ENCODE results near the gene BRIP1.

Gene BRIP1

DNA sequence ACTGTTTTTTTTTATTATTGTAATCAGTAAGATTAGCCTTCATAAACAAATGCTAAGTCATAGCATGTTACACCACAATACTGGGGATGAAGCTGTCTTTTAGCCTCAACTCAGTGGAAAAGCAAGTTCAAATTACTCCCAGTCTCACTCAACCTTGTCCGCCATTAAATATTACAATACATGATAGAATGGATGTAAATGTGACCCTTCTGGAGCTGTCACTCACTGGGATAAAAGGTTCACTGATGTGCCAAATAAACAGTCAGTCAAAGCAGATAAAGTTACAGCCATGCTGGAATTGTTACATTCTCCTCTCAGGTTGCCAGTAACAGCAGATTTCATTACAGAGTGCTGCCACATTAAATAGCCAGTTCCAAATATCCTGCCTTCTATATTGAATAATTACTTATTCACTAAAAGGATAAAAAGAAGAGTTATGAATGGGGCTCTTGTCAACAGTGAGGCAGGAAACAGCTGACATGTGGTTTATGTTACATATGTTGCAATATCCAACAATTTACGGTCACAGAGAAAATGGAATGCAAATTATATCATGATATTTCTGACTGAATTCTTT is 53.4 kb downstream of the BRIP1 start:
- H3K27me3 ChIP-seq (replicated peaks; ENCODE audit: control insufficient read depth, insufficient read depth, low read length), result no peaks in the 10 kb centered on the region
- H3K4me3 ChIP-seq (replicated peaks; ENCODE audit: low read depth, low read length), result no peak overlapping the region
- H3K36me3 ChIP-seq (ENCODE audit: control insufficient read depth, insufficient read depth, low read length), result no peaks in the 10 kb centered on the region
- DNase-seq (ENCODE audit: extremely low read depth, insufficient read length), result no peak
- TF ChIP-seq, protein P1, sequence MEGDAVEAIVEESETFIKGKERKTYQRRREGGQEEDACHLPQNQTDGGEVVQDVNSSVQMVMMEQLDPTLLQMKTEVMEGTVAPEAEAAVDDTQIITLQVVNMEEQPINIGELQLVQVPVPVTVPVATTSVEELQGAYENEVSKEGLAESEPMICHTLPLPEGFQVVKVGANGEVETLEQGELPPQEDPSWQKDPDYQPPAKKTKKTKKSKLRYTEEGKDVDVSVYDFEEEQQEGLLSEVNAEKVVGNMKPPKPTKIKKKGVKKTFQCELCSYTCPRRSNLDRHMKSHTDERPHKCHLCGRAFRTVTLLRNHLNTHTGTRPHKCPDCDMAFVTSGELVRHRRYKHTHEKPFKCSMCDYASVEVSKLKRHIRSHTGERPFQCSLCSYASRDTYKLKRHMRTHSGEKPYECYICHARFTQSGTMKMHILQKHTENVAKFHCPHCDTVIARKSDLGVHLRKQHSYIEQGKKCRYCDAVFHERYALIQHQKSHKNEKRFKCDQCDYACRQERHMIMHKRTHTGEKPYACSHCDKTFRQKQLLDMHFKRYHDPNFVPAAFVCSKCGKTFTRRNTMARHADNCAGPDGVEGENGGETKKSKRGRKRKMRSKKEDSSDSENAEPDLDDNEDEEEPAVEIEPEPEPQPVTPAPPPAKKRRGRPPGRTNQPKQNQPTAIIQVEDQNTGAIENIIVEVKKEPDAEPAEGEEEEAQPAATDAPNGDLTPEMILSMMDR (IDR thresholded peaks at IDR 0.05; ENCODE audit: insufficient read depth, low read length, poor library complexity, severe bottlenecking), result no peak

DNA sequence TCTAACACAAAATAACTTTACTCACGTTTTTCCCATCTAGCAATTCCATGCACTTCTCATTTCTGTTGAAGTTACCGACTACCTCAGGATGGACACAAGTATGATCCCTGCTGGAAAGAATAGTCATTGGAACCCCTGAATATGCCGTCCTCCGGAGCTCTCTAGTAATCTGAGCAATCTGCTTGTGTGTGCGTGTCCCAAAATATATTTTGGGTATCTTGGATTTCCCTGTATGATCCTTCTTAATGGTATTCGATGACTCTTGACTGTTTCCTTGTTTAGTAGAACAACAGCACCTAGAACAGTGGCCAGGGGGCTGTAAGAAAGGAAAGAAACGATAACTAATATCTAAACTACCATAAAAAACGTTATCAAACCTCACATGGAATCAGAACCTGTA is 54.9 kb downstream of the BRIP1 start:
- TF ChIP-seq, protein P1 (IDR thresholded peaks at IDR 0.05; ENCODE audit: insufficient read depth, low read length, poor library complexity, severe bottlenecking), result no peak

DNA sequence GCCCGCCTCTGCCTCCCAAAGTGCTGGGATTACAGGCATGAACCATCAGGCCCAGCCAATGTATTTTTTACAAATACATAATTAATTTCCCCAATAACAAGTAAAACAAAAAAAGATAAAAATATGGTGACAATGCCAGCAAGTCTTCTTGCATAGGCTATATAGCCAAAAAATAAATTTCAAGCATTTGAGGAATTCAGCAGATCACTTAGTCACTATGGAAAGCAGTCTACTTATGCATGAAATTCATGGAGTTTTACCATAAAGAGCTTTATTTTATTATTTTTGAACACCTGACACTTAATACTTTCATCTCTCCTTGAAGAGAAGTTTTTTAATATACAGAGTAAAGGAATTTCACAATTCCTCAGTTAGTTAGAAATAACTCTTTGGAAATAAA is 56.4 kb downstream of the BRIP1 start:
- H3K36me3 ChIP-seq (ENCODE audit: control insufficient read depth, insufficient read depth, low read length), result no peaks in the 10 kb centered on the region
- no peaks in the 10 kb centered on the region for H3K27me3 ChIP-seq (replicated peaks; ENCODE audit: control insufficient read depth, insufficient read depth, low read length)
- TF ChIP-seq, protein P1 (IDR thresholded peaks at IDR 0.05; ENCODE audit: insufficient read depth, low read length, poor library complexity, severe bottlenecking), result no peak
- H3K4me3 ChIP-seq (replicated peaks; ENCODE audit: low read depth, low read length), result no peak overlapping the region
- DNase-seq (ENCODE audit: extremely low read depth, insufficient read length), result no peak

More for the DNA sequence above, 54.9 kb downstream of the BRIP1 start:
- no peak for DNase-seq (ENCODE audit: extremely low read depth, insufficient read length)
- Histone ChIP-seq H3K36me3 (ENCODE audit: control insufficient read depth, insufficient read depth, low read length) (no peaks in the 10 kb centered on the region), H3K4me3 (replicated peaks; ENCODE audit: low read depth, low read length) (no peak overlapping the region), H3K27me3 (replicated peaks; ENCODE audit: control insufficient read depth, insufficient read depth, low read length) (no peaks in the 10 kb centered on the region)

DNA sequence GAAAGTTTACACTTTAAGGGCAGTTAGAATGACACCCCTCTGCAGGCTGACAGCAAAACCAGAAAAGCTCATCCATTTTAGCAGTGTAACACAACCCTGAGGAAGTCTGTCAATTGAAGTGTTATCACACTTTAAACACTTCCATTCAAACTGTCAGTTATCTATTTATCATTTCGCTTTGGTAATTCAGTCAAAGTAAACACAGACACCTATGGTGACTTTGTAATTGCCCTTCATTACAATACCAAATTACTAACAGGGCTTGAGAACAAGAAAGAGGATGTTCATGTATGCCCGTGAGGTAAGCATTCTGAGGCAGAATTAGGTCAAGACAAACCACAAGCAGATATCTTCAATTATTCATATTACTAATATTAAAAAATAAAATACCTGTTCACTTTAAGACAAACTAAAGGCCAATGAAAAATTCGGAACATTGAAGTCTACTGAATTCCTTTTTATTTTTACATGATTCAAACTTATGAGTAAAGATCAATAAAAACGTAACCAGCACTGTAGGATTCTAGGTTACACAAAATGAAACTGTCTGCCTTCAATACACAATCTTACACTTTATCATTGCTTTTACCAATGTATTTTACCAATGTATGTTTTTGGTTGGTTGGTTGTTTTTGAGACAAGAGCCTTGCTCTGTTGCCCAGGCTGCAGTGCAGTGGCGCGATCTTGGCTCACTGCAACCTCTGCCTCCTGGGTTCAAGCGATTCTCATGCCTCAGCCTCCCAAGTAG is 57.1 kb downstream of the BRIP1 start:
- TF ChIP-seq, protein P1 (IDR thresholded peaks at IDR 0.05; ENCODE audit: insufficient read depth, low read length, poor library complexity, severe bottlenecking), result no peak
- Histone ChIP-seq H3K4me3 (replicated peaks; ENCODE audit: low read depth, low read length) (no peak overlapping the region), H3K36me3 (ENCODE audit: control insufficient read depth, insufficient read depth, low read length) (no peaks in the 10 kb centered on the region), H3K27me3 (replicated peaks; ENCODE audit: control insufficient read depth, insufficient read depth, low read length) (no peaks in the 10 kb centered on the region)
- DNase-seq (ENCODE audit: extremely low read depth, insufficient read length), result no peak

DNA sequence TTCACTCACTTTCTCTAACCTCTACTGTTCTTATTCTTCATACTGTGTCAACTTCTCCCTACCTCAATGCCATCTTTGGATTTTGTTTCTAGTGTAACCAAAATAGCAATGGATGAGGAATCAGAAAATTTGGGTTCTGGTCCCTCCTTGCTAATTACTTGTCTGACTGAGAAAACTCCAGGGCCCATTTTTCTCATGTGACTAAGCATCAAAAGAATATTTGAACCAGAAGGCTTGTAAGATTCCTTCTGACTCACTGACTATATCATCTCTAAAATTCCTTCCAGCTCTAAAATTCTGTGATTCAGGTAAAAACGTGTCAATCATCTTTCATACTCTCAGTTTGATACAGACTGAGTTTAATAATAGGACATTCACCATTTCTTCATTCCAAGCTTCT is 57.9 kb downstream of the BRIP1 start:
- TF ChIP-seq, protein P1 (IDR thresholded peaks at IDR 0.05; ENCODE audit: insufficient read depth, low read length, poor library complexity, severe bottlenecking), result no peak
- DNase-seq (ENCODE audit: extremely low read depth, insufficient read length), result no peak
- Histone ChIP-seq H3K27me3 (replicated peaks; ENCODE audit: control insufficient read depth, insufficient read depth, low read length) (no peaks in the 10 kb centered on the region), H3K4me3 (replicated peaks; ENCODE audit: low read depth, low read length) (no peak overlapping the region), H3K36me3 (ENCODE audit: control insufficient read depth, insufficient read depth, low read length) (no peaks in the 10 kb centered on the region)

Data from GM06990 (cell line).